KBM-7 (cell line): ENCODE data around the gene SGO2.

Source experiments
- DNase-seq: peaks from one replicate; pipeline ENCODE4 v3.0.0-alpha.2; 2015
- in situ Hi-C: fragments of 300-500 bp; cut with MboI; formaldehyde crosslinking; loops from 2 replicates; pipeline ENCODE4 v1.14.3; 2020; ENCODE audit warnings: low sequenced_read_pairs, low pct_unique_long_range_greater_than_20kb, mixed read lengths

The SGO2 gene, protein sequence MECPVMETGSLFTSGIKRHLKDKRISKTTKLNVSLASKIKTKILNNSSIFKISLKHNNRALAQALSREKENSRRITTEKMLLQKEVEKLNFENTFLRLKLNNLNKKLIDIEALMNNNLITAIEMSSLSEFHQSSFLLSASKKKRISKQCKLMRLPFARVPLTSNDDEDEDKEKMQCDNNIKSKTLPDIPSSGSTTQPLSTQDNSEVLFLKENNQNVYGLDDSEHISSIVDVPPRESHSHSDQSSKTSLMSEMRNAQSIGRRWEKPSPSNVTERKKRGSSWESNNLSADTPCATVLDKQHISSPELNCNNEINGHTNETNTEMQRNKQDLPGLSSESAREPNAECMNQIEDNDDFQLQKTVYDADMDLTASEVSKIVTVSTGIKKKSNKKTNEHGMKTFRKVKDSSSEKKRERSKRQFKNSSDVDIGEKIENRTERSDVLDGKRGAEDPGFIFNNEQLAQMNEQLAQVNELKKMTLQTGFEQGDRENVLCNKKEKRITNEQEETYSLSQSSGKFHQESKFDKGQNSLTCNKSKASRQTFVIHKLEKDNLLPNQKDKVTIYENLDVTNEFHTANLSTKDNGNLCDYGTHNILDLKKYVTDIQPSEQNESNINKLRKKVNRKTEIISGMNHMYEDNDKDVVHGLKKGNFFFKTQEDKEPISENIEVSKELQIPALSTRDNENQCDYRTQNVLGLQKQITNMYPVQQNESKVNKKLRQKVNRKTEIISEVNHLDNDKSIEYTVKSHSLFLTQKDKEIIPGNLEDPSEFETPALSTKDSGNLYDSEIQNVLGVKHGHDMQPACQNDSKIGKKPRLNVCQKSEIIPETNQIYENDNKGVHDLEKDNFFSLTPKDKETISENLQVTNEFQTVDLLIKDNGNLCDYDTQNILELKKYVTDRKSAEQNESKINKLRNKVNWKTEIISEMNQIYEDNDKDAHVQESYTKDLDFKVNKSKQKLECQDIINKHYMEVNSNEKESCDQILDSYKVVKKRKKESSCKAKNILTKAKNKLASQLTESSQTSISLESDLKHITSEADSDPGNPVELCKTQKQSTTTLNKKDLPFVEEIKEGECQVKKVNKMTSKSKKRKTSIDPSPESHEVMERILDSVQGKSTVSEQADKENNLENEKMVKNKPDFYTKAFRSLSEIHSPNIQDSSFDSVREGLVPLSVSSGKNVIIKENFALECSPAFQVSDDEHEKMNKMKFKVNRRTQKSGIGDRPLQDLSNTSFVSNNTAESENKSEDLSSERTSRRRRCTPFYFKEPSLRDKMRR

DNA sequence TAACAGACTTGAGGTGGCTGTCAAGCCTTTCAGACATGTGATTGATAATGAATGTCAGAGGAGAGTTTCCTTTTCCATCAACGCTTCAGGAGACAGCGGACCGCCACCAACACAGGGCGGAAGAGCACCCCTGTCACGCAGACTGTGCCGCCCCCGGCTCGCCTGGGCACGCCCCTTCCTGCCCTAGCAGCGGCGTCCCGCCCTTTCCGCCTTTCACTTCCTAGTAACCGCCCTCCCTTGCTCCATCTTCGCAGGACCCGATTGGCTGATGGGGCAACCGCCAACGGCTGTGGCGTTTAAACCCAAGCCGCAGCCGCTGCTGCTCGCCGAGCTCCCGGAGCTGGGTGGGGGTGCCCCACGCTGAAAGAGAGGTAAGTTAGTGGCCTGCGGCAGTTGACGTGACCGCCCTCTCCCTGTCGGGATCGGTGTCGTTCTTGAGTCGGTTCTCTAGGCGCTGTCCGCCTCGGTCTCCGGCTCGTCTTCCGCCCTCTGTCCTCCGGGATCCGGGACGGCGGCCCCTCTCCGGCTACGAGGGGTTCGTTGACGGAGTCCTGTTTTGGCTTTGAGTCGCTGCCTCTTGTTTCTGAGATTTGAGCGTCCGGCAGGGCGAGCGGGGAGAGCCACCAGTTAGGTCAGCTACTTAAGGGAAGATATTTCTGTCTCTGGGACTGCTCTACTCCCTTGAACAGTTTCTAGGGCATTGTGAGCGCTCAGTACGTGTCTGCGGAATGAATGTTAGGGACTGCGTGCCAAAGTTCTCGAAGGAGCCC, at the start of gene SGO2:
Gene SGO2, plus strand, starts transcription at position 326 of the 770 bp plus-strand sequence. CDS start 6,769 bp downstream, outside the sequence.
- in situ Hi-C loops: no loop called here

GRCh38 chr2:200476836-200477235, 49.2 kb upstream of the SGO2 start:
- DNase-seq: no peak
- in situ Hi-C loops: loop anchor here (10.0 kb wide), 1 partner anchor 502 kb away; no protein-coding TSS in a partner anchor

More for the DNA sequence above, at the start of gene SGO2:
- DNase-seq: peak; percentile 99

DNA sequence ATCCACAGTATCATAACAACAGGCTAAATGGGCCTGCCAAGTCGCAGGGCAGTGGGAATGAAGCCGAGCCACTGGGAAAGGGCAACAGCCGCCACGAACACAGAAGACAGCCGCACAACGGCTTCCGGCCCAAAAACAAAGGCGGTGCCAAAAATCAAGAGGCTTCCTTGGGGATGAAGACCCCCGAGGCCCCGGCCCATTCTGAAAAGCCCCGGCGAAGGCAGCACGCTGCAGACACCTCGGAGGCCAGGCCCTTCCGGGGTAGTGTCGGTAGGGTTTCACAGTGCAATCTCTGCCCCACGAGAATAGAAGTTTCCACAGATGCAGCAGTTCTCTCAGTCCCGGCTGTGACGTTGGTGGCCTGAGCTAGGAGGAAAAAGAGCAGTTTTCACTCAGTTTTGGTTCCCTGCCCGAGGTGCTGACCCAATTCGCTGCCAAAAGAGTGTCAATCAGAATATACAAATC, 48.3 kb upstream of the SGO2 start:
- DNase-seq: no peak
- in situ Hi-C loops: loop anchor here (10.0 kb wide), 1 partner anchor 503 kb away; no protein-coding TSS in a partner anchor

GRCh38 chr2:200479692-200480265, 46.2 kb upstream of the SGO2 start:
- no peak for DNase-seq
- in situ Hi-C loops: loop anchor here (10.0 kb wide), 1 partner anchor 505 kb away; no protein-coding TSS in a partner anchor

- no peak for DNase-seq
- in situ Hi-C loops: no loop called here
Observed at GRCh38 chr2:200482194-200482593, 43.8 kb upstream of the SGO2 start.

- in situ Hi-C loops: no loop called here
Observed at GRCh38 chr2:200483729-200484198, 42.2 kb upstream of the SGO2 start.

DNA sequence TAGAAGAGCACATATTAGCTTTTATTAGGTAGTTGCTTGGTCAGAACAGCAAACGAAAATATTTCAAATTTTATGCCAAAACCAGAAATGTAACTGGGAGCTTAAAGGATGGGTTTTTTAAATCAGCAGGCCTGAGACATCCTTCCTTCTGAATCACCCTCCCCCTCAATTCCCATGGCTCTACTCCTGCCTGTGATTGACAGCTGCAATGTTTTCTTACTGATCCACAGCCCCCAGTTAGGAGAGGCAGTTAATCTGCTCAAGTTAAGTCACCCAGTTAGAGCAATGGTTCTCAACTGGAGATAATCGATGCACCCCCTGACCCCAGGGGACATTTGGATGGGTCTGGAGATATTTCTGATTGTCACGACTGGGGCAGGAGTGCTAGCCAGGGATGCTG, 41.1 kb upstream of the SGO2 start:
- in situ Hi-C loops: no loop called here

More at GRCh38 chr2:200483729-200484198, 42.2 kb upstream of the SGO2 start:
- DNase-seq: peak; percentile 35

DNA sequence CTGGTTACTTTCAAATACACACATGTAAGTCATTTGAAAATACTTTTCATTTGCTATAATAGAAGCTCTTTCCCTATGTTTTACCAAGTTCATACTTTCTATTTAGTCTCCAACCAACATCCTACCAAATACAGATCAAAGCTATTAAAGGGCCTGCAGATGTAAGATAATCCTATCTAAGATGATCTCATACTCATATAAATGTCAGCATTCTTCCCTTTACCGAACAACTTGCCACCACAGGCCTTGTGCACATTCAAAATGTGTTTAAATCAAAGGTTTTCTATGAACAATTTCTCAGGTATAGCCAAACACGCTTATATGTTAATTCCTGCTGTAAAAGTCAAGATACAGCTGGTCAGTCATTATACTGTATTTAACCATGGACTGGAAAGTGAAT, 39.5 kb upstream of the SGO2 start:
- in situ Hi-C loops: no loop called here

More for the DNA sequence above, 41.1 kb upstream of the SGO2 start:
- DNase-seq: no peak

GRCh38 chr2:200488169-200488568, 37.8 kb upstream of the SGO2 start:
- DNase-seq: no peak
- in situ Hi-C loops: no loop called here

More for the DNA sequence above, 39.5 kb upstream of the SGO2 start:
- no peak for DNase-seq

GRCh38 chr2:200490001-200490400, 36.0 kb upstream of the SGO2 start:
- DNase-seq: no peak
- in situ Hi-C loops: no loop called here

DNA sequence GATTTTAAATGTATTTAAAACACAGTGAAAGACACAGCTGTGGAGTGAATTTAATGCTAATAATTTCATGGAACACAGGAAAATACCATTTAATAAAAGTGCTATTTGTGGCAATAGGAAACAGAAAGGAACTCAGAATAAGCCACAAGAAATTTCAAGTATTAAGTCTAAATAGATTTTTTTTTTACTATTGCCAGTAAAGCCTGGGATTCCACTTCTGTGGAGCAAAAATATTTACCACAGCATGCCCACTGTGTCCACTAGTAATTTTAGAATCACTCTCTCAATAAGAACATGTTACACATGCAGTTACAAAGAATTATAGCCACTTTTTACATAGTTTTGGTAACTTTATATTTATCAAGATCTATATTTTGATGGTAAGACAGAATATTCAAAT, 33.4 kb upstream of the SGO2 start:
- in situ Hi-C loops: no loop called here
- no peak for DNase-seq

DNA sequence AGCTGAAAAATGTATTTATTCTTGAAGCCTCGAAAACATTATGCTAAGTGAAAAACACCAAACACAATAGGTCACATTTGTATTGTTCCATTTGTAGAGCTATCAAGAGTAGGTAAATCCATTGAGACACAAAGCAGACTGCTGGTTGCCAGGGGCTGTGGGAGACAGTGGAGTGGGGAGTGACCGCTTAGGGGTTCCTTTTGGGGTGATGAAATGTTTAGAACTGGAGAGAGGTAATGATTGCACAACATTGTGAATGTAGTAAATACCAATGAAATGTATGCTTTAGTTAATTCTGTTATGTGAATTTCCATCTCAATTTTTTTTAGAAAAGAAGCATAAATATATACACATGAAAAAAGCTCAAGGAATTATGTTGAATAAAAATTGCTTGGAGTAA, 32.0 kb upstream of the SGO2 start:
- DNase-seq: no peak
- in situ Hi-C loops: no loop called here

- no peak for DNase-seq
- in situ Hi-C loops: no loop called here
Observed at GRCh38 chr2:200496696-200497095, 29.3 kb upstream of the SGO2 start.

- DNase-seq: no peak
- in situ Hi-C loops: no loop called here
Observed at GRCh38 chr2:200498402-200499162, 27.4 kb upstream of the SGO2 start.

GRCh38 chr2:200502196-200502595, 23.8 kb upstream of the SGO2 start:
- in situ Hi-C loops: no loop called here
- no peak for DNase-seq

- in situ Hi-C loops: no loop called here
- no peak for DNase-seq
Observed at GRCh38 chr2:200506679-200507078, 19.3 kb upstream of the SGO2 start.

DNA sequence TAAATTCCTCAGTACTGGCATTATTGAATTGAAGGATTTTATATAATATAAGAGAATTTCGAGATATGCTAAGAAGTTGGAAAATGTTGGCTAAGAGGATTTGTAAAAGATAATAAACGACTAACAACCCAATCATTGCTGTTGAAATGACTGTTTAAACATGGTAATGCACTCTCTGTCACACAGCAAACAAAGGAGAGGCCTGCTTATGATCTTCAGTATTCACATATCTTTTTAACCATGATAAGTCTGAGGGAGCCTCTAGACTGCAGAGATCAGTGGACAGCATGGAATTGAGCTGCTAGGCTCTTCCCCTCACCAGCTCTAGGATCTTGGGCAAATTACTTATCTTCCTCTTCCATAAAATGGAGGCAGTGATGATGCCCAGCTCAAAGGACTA, 18.8 kb upstream of the SGO2 start:
- in situ Hi-C loops: no loop called here
- no peak for DNase-seq
